ENCODE data around the gene FHL1.

DNA sequence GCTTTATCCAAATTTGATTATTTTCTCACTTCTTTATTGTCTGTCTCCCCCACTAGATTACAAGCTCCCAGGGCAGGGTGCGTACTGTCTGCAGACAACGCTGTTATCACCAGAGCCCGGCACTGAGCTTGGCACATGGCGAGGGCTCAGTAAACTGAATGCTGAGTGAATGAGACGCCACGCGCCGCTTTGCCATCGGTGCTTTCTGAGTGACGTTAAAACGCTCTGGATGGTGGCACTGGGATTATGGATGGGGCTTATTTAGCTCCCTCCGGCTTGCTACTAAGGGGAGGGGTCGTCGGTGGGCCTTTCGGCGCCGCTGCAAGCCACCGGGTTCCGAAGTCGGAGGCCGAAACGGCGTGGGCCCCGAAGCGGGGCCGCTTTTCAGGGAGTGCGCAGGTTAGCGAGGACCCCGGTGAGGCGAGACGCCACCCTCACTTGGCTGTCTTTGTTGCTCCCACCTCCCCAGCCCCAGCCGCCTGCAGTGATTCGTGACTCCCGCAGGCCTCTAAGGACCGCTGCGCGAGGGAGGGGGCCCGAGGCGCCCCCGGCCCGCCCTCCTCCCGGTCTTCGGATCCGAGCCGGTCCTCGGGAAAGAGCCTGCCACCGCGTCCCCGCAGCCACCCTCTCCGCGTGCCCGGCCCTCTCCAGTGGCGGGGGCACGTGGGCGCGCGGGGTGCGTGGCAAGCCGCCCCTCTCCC lies 569 bp upstream of the FHL1 start:
- TF ChIP-seq, protein P1, sequence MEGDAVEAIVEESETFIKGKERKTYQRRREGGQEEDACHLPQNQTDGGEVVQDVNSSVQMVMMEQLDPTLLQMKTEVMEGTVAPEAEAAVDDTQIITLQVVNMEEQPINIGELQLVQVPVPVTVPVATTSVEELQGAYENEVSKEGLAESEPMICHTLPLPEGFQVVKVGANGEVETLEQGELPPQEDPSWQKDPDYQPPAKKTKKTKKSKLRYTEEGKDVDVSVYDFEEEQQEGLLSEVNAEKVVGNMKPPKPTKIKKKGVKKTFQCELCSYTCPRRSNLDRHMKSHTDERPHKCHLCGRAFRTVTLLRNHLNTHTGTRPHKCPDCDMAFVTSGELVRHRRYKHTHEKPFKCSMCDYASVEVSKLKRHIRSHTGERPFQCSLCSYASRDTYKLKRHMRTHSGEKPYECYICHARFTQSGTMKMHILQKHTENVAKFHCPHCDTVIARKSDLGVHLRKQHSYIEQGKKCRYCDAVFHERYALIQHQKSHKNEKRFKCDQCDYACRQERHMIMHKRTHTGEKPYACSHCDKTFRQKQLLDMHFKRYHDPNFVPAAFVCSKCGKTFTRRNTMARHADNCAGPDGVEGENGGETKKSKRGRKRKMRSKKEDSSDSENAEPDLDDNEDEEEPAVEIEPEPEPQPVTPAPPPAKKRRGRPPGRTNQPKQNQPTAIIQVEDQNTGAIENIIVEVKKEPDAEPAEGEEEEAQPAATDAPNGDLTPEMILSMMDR (conservative IDR thresholded peaks at IDR 0.05) = no peak
- TF ChIP-seq ZFX (IDR thresholded peaks at IDR 0.05) = no peak
